B cell (primary cell): ENCODE measurements around the gene AKR1C4. TPM values are rescaled to one million over a fixed set of nuclear protein-coding genes. Genes with fewer than 3 reads are reported as not detected.

Experiments used
- ATAC-seq: fragments of 200-7000 bp; cut with Tn5 transposase; one replicate; pipeline ENCODE4 v1.10.0; 2021; ENCODE audit warnings: low read depth, mild to moderate bottlenecking, moderate number of reproducible peaks, moderate library complexity
- CTCF ChIA-PET: fragments of 350-600 bp; sonication (Branson Sonifier 250); formaldehyde crosslinking; loops from one replicate; lab custom pipeline; 2021; ENCODE audit warnings: antibody characterized with exemption, inconsistent platforms; lab: Charles Lee
- POLR2A ChIA-PET: fragments of 350-600 bp; sonication (Branson Sonifier 250); formaldehyde crosslinking; loops from one replicate; lab custom pipeline; 2021; ENCODE audit warnings: antibody characterized with exemption; lab: Charles Lee
- DNase-seq: peaks from one replicate; pipeline ENCODE4 v3.0.0; 2013
- H2AFZ ChIP-seq: 2 replicates; pipeline ENCODE4 v1.6.1; 2012; ENCODE audit warnings: mild to moderate bottlenecking, low read depth, low read length; ENCODE audit not compliant: insufficient read depth, poor library complexity, severe bottlenecking
- H3K27ac ChIP-seq, 2 donors: 1 replicate in 1 of 2; 2 replicates in 1 of 2; pipeline ENCODE4 v1.5.1; 2012 to 2013; ENCODE audit warnings: low read length in 2 of 2, mild to moderate bottlenecking in 2 of 2, moderate library complexity in 1 of 2
- H3K27me3 ChIP-seq, 4 experiments: fragments of 200-600 bp in 1 of 4; sonication (generic) in 1 of 4; replicated peaks in 1 of 4; 1 replicate in 2 of 4; 2 replicates in 2 of 4; pipeline versions ENCODE4 v1.6.1 to v1.7.0; 2013 to 2016; ENCODE audit warnings: low read length in 3 of 4, mild to moderate bottlenecking in 2 of 4, mixed read lengths in 1 of 4, moderate library complexity in 1 of 4; ENCODE audit not compliant: insufficient read depth in 4 of 4, control insufficient read depth in 3 of 4; ENCODE audit errors: control extremely low read depth in 1 of 4
- H3K36me3 ChIP-seq, 2 experiments: replicated peaks in 1 of 2; 1 replicate in 1 of 2; 2 replicates in 1 of 2; pipeline versions ENCODE4 v1.6.1 to v1.7.1; 2013; ENCODE audit warnings: low read length in 1 of 2; ENCODE audit not compliant: insufficient read depth in 2 of 2, control insufficient read depth in 1 of 2; ENCODE audit errors: control extremely low read depth in 1 of 2, extremely low read depth in 1 of 2
- H3K4me1 ChIP-seq, 2 donors: fragments of 200-600 bp in 1 of 2; sonication (generic) in 1 of 2; 1 replicate in 1 of 2; 2 replicates in 1 of 2; pipeline versions ENCODE4 v1.5.1 to v1.6.1; 2013 to 2017; ENCODE audit warnings: low read length in 2 of 2; ENCODE audit not compliant: control insufficient read depth in 2 of 2, insufficient read depth in 2 of 2
- H3K4me2 ChIP-seq: replicated peaks from 2 replicates; pipeline ENCODE3; 2012; ENCODE audit warnings: mild to moderate bottlenecking, low read depth, low read length; ENCODE audit not compliant: poor library complexity, severe bottlenecking
- H3K4me3 ChIP-seq, 5 experiments: fragments of 200-600 bp in 1 of 5; sonication (generic) in 1 of 5; 1 replicate in 3 of 5; 2 replicates in 2 of 5; pipeline versions ENCODE4 v1.5.1 to v1.7.0; 2011 to 2016; ENCODE audit warnings: low read length in 4 of 5, mild to moderate bottlenecking in 4 of 5, low read depth in 2 of 5, control low read depth in 1 of 5, moderate library complexity in 1 of 5; ENCODE audit not compliant: insufficient read depth in 1 of 5; ENCODE audit errors: control extremely low read depth in 1 of 5, extremely low read depth in 1 of 5
- H3K79me2 ChIP-seq: fragments of 200-600 bp; sonication (generic); one replicate; pipeline ENCODE4 v1.6.0; 2016; ENCODE audit warnings: low read length; ENCODE audit not compliant: control insufficient read depth, insufficient read depth
- H3K9ac ChIP-seq: fragments of 200-600 bp; sonication (generic); 2 replicates; pipeline ENCODE4 v1.6.1; 2017; ENCODE audit warnings: mild to moderate bottlenecking, low read length, moderate library complexity
- H3K9me3 ChIP-seq, 3 donors: one replicate each; pipeline versions ENCODE4 v1.6.1 to v1.7.1; 2013; ENCODE audit warnings: low read length in 2 of 3; ENCODE audit not compliant: control insufficient read depth in 2 of 3, insufficient read depth in 1 of 3; ENCODE audit errors: control extremely low read depth in 1 of 3
- H4K20me1 ChIP-seq: 2 replicates; pipeline ENCODE4 v1.6.0; 2012; ENCODE audit warnings: mild to moderate bottlenecking, low read length; ENCODE audit not compliant: insufficient read depth, control insufficient read depth, poor library complexity, severe bottlenecking
- H3K27ac Mint-ChIP-seq: one replicate; pipeline ENCODE4 v1.8.0; 2021; ENCODE audit warnings: mixed read lengths
- H3K27me3 Mint-ChIP-seq: one replicate; pipeline ENCODE4 v1.8.0; 2021; ENCODE audit warnings: mixed read lengths
- H3K4me1 Mint-ChIP-seq: one replicate; pipeline ENCODE4 v1.8.0; 2021; ENCODE audit warnings: mixed read lengths
- H3K4me3 Mint-ChIP-seq: one replicate; pipeline ENCODE4 v1.8.0; 2021; ENCODE audit warnings: mixed read lengths
- H3K9me3 Mint-ChIP-seq: one replicate; pipeline ENCODE4 v1.8.0; 2022; ENCODE audit warnings: mixed read lengths; ENCODE audit not compliant: insufficient read depth
- EZH2 ChIP-seq: IDR thresholded peaks from 2 replicates; pipeline ENCODE4 v1.6.1; 2012; ENCODE audit warnings: borderline replicate concordance, low read depth, mild to moderate bottlenecking, moderate library complexity, low read length; ENCODE audit not compliant: insufficient read depth, poor library complexity, severe bottlenecking
- intact Hi-C: fragments of 100-400 bp; cut with micrococcal nuclease; formaldehyde crosslinking; loops from one replicate; pipeline ENCODE4 v1.10.0; 2022
- polyA plus RNA-seq: library from polyadenylated mRNA; depleted of rRNA; stranded (reverse); fragments of >200 nt; gene quantifications from 2 replicates; pipeline ENCODE4 v1.2.3, GENCODE V29; 2012
- total RNA-seq, 2 donors: library from RNA; stranded (reverse); fragments of 120-200 nt in 1 of 2; gene quantifications; 1 replicate in 1 of 2; 2 replicates in 1 of 2; pipeline versions ENCODE4 v1.2.3 to v1.2.4, GENCODE V29; 2013 to 2022
- TF ChIP-seq, protein P1 (sequence below): fragments of 200-600 bp; IDR thresholded peaks from one replicate; pipeline ENCODE4 v1.8.0; 2022; ENCODE audit warnings: antibody characterized with exemption, mild to moderate bottlenecking

Gene AKR1C4
- total and polyA plus RNA-seq, 2 donors (not counting 1 experiment from before 2014, with no cell fraction given): not detected

DNA sequence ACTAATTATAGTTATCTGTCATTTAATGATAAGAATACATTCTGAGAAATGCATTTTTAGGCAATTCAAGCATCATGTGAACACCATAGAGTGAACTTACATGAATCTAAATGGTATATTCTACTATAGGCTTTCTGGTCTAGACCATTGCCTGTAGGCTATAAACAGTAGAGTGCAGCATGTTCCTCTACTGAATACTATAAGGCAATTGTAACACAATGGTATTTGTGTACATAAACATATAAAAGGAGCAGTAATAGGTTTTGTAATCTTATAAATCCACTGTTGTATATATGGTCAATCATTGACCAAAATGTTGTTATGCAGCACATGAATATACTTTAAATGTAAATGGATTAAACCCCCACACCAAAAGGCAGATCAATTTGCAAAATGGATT is 71.6 kb downstream of the AKR1C4 start:
- DNase-seq (no peak), ATAC-seq (no peak)
- Mint-ChIP-seq H3K4me1 (no peaks in the 10 kb centered on the region), H3K27ac (no peak overlapping the region), H3K4me3 (no peak overlapping the region), H3K9me3 (no peaks in the 10 kb centered on the region), H3K27me3 (no peaks in the 10 kb centered on the region)
- Histone ChIP-seq H2AFZ (no peak overlapping the region), H3K4me3 (no peak overlapping the region), H3K4me1 (no peaks in the 10 kb centered on the region), H3K27ac (no peak overlapping the region), H3K4me2 (no peak overlapping the region), H3K79me2 (no peaks in the 10 kb centered on the region), H3K9me3 (peaks cover 0 to 4% (median under 1%) of the 10 kb centered on the region in 3 donors), H4K20me1 (no peaks in the 10 kb centered on the region), H3K9ac (no peak overlapping the region), H3K27me3 (no peaks in the 10 kb centered on the region), H3K36me3 (no peaks in the 10 kb centered on the region)
- TF ChIP-seq EZH2: no peak
- TF ChIP-seq, protein P1, sequence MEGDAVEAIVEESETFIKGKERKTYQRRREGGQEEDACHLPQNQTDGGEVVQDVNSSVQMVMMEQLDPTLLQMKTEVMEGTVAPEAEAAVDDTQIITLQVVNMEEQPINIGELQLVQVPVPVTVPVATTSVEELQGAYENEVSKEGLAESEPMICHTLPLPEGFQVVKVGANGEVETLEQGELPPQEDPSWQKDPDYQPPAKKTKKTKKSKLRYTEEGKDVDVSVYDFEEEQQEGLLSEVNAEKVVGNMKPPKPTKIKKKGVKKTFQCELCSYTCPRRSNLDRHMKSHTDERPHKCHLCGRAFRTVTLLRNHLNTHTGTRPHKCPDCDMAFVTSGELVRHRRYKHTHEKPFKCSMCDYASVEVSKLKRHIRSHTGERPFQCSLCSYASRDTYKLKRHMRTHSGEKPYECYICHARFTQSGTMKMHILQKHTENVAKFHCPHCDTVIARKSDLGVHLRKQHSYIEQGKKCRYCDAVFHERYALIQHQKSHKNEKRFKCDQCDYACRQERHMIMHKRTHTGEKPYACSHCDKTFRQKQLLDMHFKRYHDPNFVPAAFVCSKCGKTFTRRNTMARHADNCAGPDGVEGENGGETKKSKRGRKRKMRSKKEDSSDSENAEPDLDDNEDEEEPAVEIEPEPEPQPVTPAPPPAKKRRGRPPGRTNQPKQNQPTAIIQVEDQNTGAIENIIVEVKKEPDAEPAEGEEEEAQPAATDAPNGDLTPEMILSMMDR: no peak
- ChIA-PET POLR2A (no interaction called here), CTCF (no interaction called here)
- intact Hi-C loops: no loop called here

Other genes with a start within 250 kb of the AKR1C4 start
- gene AKR1C1, start 233.4 kb upstream of the AKR1C4 start, total RNA-seq: not detected in 2 replicates
- 0.03 and 0.25 TPM in 2 replicates for gene AKR1C1, start 233.4 kb upstream of the AKR1C4 start, polyA plus RNA-seq
- not detected in 2 replicates for gene AKR1C2, start 193.0 kb upstream of the AKR1C4 start, total RNA-seq
- gene AKR1C2, start 193.0 kb upstream of the AKR1C4 start, polyA plus RNA-seq: not detected in 2 replicates
- gene AKR1C3, start 102.4 kb upstream of the AKR1C4 start, total RNA-seq: 0.62 TPM in 1 of 2 replicates, not detected in the other
- gene AKR1C3, start 102.4 kb upstream of the AKR1C4 start, polyA plus RNA-seq: 0.28 and 0.45 TPM in 2 replicates
- gene AKR1C8, start 11.7 kb upstream of the AKR1C4 start, total RNA-seq: not detected in 2 replicates
- not detected in 2 replicates for gene AKR1C8, start 11.7 kb upstream of the AKR1C4 start, polyA plus RNA-seq
- not detected in 2 replicates for gene UCN3, start 168.1 kb downstream of the AKR1C4 start, total RNA-seq
- gene UCN3, start 168.1 kb downstream of the AKR1C4 start, polyA plus RNA-seq: not detected in 2 replicates
- not detected in 2 replicates for gene TUBAL3, start 208.0 kb downstream of the AKR1C4 start, total RNA-seq
- gene TUBAL3, start 208.0 kb downstream of the AKR1C4 start, polyA plus RNA-seq: not detected in 2 replicates
- 6.4 and 7.6 TPM in 2 replicates for gene NET1, start 215.7 kb downstream of the AKR1C4 start, total RNA-seq
- 3.5 and 3.7 TPM in 2 replicates for gene NET1, start 215.7 kb downstream of the AKR1C4 start, polyA plus RNA-seq